D341Med (cell line): Measurements from ENCODE around the gene STRN3.
"Not testable (repeated sequence)": the region's sequence is repeated elsewhere in the genome, so short reads cannot be mapped to it uniquely, and the experiment has no call there.

Experiments used
- DNase-seq: peaks from one replicate; pipeline ENCODE4 v3.0.0; 2012; ENCODE audit warnings: low spot score

STRN3 gene

DNA sequence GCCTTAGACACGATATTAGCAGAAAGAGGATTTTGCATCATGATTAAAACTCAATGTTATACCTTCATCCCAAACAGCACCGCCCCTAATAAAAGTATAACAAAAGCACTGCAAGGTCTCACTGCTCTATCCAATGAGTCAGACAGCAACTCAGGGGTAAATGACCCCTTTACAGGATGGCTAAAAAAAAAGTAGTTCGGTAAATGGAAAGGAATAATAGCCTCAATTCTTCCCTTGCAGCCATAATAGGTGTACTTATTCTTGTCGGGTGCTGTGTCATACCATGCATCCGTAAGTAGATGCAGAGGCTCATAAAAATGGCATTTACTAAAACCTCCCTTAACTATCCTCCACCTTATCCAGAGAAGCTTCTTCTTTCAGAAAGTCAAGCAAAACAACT is 54.6 kb downstream of the STRN3 start:
- no peak for DNase-seq

DNA sequence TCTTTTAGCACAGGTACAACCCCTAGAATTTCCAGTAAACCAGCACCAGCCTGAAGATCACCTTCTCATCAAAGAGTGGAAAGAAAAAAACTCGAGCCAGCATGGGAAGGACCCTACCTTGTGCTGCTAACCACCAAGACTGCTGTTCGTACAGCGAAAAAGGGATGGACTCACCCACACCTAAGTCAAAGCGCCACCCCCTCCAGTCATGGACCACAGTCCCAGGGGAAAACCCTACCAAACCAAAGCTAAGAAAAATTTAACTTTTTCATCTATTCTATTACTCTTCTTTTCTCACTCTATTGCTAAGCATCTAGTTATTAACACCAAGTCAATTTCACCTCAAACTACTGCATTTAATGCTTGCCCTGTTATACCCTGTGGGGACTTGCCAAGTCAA is 56.4 kb downstream of the STRN3 start:
- DNase-seq = not testable (repeated sequence)

DNA sequence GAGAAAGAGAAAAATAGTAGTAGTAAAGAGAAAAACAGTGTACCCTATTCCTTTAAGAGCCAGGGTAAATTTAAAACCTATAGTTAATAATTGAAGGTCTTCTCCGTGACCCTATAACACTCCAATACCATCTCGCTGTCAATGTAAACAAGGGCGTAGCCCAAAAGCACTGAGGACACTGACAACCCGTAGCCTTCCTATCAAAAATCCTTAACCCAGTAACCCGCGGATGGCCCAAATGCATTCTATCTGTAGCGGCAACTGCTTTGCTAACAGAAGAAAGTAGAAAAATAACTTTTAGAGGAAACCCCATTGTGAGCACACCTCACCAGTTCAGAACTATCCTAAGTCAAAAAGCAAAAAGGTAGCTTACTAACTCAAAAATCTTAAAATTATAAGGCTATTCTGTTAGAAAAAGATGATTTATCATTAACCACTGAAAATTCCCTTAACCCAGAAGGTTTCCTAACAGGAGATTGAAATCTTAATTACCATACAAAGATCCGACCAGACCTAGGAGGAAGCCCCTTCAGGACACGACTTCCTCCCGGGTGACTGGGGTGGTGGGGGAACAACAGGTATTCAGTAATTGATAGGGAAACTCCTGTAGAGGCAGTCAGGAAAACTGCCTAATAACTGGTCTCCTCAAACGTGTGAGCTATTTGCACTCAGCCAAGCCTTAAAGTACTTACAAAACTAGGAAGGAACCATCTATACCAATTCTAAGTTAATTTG is 58.6 kb downstream of the STRN3 start:
- not testable (repeated sequence) for DNase-seq

DNA sequence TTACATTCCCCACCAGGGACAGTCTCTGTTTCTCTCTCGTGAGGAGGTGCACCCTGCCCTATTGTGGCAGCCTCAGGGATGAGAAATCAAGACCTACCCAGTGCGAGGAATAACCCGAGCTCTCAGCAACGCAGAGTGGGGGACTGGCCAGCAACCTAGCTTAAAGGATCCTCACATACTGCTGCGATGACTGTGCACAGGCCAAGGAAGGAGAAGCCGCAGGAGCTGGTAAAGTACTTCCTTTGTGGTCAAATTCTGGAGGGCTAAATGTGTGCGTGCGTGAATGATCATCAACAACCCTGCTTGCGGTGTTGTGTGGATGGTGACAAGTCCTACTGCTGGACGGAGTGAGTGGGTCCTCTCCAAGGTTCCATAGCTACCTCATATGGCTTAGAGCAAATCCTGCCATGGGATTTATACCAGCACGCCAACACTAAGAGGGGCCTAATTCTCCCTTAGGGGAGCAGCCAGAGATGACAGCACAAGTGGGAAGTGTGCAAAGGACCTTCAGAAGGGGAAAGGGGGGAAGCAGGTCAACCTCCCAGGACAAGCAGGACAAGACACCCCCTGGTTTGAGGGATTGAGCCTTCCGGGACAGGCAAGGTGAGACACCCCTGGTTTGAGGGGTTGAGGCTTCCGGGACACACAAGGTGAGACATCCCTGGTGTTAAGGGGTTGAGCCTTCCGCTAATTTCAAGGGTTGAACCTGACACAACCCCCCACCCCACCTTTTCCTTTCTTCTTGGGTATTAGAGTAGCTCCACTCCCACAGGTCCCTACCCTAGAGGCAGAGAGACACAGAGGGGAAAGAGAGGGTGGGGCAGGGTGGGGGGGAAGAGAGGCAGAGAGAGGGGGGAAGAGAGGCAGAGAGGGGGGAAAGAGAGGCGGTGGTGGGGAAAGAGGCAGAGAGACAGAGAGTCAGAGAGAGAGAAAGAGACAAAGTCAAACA is 59.5 kb downstream of the STRN3 start:
- DNase-seq = no peak

DNA sequence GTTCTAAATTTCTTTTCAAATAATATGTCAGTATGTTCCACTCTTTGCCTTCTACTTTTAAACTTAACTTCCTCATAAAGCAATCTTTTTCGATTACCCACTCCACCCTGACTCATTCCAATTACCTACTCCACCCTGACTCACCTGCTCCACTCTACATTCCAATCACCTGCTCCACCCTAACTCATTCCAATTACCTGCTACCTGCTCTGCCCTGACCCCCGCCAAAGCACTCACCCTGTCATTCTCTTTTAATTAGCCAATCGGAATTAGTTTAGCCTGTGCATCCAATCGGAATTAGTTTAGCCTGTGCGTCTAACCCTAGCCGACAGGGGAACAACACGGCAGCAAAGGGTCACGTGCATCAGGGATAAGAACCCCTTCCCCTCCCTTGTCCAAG is 60.3 kb downstream of the STRN3 start:
- DNase-seq = not testable (repeated sequence)

DNA sequence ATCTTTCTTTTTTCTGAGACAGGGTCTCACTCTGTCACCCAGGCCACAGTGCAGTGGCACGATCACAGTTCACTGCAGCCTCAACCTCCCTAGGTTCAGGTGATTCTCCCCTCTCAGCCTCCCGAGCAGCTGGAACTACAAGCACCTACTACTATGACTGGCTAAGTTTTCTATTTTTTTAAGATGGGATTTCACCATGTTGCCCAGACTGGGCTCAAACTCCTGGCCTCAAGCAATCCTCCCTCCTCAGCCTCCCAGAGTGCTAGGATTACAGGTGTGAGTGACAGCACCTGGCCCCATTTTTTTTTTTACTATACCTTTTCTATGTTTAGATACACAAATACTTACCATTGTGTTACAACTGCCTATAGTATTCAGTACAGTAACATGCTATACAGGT is 63.6 kb downstream of the STRN3 start:
- not testable (repeated sequence) for DNase-seq

DNA sequence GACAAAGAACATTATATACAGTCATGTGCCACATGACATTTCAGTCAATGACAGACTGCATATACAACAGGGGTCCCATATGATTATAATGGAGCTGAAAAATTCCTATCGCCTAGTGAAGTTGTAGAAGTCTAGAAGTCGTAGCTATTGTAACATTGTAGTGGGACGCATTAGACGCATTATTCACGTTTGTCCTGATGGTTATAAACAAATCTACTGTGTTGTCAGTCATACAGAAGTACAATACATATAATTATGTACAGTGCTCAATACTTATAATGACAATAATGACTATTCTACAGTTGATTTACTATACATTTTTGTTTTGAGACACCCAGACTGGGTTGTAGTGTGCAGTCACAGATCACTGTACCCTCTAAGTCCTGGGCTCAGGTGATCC is 64.8 kb downstream of the STRN3 start:
- DNase-seq = no peak

DNA sequence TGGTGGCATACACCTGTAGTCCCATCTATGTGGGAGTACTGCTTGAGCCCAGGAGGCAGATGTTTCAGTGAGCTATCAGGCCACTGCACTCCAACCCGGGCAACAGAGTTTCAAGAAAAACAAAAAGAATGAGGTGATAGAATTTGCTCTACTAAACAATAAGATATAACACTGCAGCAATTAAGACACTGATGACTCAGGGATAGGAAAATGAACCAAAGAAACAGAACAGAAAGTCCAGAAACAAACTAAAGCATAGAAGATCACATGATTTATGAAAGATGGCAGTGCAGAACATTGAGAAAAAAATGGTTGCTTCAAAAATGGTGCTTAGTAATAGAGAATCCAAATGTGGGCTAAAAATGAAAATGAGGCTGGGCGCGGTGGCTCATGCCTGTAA is 66.0 kb downstream of the STRN3 start:
- DNase-seq = no peak

DNA sequence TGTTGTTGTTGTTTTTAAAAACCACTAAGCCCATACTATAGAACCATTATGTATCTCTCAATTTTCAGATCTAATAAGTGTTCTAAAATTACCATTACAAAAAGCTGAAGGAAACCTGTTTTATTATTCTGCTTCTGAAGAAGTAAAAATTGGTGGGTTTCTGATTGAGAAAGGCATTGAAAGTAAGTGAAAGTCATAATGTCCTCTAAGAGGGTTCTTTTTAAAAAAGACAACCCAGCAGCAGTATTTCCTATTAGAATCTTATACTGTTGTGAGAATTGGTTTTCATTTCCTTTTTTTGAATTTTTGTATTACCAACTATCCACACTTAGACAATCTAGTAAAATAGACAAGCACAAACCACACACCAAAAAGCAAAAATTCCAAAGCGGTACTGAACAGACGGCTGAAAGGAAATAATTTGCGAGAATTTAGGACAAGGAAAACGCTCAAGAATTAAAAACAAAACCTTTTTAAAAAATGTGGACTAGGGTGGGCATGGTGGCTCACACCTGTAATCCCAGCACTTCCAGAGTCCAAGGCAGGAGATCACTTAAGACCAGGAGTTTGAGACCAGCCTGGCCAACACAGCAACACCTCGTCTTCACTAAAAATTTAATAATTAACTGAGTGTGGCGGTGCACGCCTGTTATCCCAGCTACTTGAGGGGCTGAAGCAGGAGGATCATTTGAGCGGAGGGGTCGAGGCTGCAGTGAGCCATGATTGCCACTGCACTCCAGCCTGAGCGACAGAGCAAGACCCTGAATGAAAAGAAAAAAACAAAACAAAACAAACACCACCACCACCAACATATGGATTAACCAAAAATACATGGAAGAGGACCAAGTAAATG is 67.4 kb downstream of the STRN3 start:
- DNase-seq = no peak

DNA sequence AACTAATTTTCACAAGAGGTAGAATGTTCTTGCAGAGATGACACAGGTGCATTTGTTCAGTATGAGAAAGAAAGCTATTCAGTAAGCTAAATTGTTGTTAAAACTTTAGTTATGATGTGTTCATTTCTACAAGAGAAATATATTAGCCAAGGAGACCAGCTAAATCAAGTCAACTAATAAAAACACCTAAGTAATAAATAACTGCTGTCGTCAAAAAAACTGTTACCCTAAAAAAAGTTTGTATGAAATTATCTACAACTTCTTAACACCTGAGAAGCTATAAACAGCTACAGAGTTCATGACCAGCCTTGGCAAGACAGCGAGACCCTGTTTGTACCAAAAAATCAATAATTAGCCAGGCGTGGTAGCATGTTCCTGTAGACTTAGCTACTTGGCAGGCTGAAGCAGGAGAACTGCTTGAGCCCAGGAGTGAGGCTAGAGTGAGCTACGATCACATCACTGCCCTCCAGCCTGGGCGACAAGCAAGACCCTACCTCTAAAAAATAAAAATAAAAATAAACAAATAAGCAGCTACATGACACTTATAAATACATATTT is 68.3 kb downstream of the STRN3 start:
- DNase-seq = no peak

DNA sequence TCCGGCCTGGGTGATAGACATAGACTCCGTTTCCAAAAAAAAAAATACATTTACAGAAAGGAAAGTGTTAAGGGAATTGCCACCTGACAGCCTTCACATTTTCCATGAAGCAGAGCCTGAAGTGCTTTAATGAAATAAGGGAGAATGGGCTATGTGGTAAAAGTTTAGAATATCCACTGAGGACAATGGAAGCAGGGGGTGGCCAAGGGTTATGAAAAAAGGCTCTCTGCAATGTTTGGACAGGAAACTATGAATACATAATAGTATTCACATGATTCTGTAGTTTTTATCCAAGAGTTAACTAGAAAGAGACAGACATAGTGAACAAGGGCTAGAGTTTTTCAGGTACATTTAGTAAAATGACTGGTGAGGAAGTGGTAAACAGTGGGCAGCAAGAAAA is 76.5 kb downstream of the STRN3 start:
- no peak for DNase-seq

DNA sequence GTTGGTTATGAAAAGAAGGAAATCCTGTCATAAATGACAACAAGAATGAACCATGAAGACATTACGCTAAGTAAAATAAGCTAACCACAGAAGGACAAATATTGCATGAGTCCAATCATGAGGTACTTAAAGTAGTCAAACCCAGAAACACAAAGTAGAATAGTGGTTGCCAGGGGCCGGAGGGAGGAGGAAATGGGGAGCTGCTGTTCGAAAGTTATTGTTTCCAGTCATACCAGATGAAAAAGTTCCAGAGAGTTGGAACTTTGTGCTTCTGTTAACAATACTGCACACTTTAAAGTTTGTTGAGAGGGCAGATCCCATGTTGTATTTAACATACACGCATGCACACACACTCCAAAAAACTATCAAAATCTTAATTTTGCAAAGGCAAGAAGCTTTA is 82.5 kb downstream of the STRN3 start:
- DNase-seq = no peak

DNA sequence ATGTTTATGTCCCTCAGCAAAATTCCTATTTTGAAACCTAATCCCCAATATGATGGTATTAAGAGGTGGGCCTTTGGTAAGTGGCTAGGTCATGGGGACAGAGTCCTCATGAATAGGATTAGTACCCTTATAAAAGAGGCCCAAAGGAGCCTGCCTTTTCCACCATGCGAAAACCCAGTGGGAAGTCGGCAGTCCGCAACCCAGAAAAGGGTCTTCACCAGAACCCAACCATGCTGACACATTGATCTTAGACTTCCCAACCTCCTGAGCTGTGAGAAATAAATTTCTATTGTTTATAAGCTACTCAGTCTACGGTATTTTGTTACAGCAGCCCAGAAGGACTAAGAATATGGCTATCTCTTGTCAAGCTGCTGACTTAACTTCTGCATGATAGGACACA is 85.3 kb downstream of the STRN3 start:
- no peak for DNase-seq

DNA sequence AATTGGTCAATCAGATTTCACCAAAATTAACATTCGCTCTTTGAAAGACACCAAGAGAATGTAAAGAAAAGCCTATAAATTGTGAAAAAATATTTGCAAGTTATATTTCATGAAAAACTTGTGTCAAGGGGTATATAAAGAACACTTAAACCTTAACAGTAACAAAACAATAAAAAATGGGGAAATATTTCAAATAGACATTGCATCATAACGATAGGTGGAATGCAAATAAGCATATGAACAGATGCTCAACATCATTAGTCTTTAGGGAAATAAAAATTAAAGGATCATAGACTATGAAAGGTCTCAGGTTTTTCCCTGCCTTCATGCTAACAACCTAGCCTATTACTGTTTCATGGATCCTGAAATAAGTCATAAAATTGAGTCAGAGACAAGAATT is 87.6 kb downstream of the STRN3 start:
- DNase-seq = no peak

DNA sequence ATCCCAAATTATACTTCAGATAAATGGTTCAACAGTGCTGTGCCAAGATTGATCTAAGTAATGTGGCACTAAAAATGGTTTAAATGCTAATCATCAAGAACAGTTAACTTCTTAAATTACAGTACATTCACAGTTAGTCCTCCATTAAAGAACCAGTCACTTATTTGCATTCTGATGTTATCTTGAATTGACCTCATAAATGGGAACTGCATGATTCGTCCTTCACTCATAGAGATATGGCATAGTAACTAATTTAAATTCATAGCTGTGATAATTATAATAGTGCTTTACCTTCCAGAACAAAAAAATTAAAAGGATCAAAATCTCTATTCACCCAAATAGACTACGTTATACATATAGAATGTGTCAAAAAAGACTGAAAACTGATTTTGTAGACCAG is 90.7 kb downstream of the STRN3 start:
- DNase-seq = no peak

DNA sequence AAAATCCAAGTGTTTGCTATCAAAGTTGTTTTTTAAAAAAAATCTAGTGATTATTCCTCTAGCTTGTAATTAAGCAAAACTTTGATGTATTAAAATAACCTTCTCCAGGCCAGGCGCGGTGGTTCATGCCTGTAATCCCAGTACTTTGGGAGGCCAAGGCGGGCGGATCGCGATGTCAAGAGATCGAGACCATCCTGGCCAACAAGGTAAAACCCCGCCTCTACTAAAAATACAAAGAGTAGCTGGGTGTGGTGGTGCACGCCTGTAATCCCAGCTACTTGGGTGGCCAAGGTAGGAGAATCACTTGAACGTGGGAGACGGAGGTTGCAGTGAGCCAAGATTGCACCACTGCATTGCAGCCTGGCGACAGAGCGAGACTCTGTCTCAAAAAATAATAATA is 92.2 kb downstream of the STRN3 start:
- not testable (repeated sequence) for DNase-seq

DNA sequence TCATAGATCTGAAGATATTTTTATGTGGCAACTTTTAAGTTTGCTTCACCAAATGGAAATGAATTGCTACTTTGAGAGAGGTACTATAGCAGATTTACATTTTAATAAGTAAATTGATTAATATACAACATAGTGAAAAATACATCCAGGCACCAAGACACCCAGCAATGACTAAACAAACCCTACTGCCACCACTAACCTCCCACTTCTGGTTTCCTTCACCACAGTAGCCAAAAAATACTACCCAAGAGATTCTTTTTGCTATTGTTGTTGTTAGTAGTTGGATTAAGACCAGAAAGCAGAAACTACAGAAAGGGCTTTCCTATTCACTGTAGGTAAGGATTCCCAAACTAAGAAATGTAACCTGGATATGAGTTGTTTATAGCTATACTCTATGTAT is 97.7 kb downstream of the STRN3 start:
- DNase-seq = no peak

DNA sequence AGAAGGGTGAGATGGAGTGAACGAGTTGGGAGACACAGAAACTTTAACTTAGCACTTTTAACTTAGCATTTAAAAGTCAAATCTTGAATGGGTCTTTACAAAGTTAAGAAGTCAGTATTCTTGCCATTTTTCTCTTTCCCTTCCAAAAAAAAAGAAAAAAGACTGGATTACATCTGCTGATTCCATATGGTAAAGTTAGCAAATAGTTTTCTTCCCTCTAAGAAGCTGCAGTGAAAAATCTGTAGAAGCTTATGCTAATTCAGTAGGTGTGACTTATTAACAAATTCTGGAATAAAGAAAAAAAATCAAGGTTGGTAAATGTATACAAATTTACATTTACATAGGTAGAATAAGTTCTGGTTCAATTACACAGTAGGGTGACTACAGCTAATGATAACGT is 100.9 kb downstream of the STRN3 start:
- no peak for DNase-seq

DNA sequence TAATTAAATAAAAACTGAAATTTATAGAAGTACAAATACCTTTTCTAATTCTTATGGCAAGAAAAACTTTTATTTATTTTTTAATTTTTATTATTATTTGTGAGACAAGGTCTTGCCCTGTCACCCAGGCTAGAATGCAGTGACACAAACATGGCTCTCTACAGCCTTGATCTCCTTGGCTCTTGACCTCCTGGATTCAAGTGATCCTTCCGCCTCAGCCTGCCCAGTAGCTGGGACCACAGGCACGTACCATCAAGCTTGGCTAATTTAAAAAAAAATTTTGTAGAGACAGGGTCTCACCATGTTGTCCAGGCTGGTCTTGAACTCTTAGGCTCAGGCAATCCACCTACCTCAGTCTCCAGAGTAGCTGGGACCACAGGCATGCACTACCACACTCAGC is 104.4 kb downstream of the STRN3 start:
- DNase-seq = no peak

DNA sequence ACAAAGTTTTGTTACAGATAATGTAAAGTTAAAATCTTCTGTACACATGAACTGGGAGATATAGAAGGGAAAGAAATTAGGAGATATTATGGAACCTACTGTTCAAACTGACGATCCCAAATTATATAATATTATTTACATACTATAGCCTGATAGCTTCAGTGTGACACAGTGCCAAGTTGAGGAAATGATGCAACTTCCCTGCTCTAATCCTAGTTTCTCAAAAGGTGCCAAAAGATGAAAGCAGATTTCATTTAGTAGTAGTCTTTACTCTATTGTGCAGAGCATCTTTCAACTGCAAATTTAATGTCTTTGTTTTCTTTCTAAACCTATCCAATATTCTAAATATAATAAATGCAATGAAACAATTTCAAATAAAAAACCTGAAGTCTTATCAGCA is 104.9 kb downstream of the STRN3 start:
- DNase-seq = no peak

DNA sequence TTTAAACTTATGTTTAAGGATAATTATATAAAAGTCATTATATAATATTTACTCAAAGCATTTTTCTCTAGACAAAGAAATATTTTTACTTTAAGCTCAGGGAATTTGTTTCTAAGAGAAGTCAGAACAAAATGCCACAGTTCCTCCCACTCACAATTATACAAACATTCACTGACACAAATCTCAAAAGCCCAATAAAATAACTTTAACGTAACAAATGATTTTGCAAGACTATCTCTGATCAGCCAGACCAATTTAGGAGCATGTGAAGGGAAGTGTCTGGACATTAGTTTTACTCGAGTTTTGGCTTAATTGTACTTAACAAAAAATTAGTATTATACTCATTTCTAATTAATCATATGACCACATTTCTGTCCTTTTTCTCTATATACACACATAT is 110.6 kb downstream of the STRN3 start:
- DNase-seq = no peak

DNA sequence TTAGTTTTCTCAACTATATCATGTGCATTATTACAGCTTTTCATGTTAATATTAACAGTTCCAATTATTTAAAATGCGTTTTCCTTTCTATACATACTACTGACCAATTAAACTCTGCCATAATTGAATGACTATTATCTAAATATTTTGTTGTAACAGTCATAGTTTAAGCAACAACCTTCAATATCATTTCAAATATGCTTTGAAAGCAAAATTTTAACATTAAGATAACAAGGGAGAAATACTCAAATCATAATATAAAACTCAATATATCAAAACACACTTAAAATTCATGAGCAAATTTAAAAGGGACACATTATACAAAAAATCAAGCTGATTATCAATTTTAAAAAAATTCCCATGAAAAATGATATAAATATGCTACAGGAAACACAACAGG is 111.4 kb downstream of the STRN3 start:
- DNase-seq = no peak
